Stimulated activated naive CD8-positive, alpha-beta T cell treated with anti-CD3 and anti-CD28 coated beads, Interleukin-15, Interleukin-2, amounts not matched to agents 100 U/mL and 50 U/mL, for 24 hours (primary cell): ENCODE data around the gene MBD3.
"Not testable (repeated sequence)": the region's sequence is repeated elsewhere in the genome, so short reads cannot be mapped to it uniquely, and the experiment has no call there.

Experiments
- ATAC-seq: fragments of 150-1000 bp; cut with Tn5 transposase; one replicate; pipeline ENCODE4 v1.10.0; 2021
- DNase-seq: peaks from one replicate; pipeline ENCODE4 v3.0.0; 2021

The MBD3 gene

GRCh38 chr19:1592755-1593500 lies at the start of gene MBD3:
TSS of gene MBD3 (minus strand) at chr19:1592865. CDS start at chr19:1592631, 234 bp downstream.
- DNase-seq (peak; percentile 93), ATAC-seq (peak; percentile 80)

DNA sequence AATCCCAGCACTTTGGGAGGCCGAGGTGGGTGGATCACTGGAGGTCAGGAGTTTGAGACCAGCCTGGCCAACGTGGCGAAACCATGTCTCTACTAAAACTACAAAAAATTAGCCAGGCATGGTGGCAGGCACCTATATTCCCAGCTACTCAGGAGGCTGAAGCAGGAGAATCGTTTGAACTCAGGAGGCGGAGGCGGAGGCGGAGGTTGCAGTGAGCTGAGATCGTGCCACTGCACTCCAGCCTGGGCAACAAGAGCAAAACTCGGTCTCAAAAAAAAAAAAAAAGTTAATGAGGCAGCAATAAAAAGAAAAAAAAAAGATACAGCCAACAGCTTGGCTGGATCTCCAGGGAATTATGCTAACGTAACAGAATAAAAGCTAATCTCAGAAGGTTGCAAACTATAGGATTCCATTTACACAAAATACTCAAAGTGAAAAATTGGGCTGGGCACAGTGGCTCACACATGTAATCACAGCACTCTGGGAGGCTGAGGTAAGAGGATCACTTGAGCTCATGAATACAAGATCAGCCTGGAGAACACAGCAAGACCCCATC lies 48.3 kb upstream of the MBD3 start:
- ATAC-seq, result not testable (repeated sequence)

GRCh38 chr19:1636325-1637236 lies 43.9 kb upstream of the MBD3 start:
- DNase-seq, result no peak
- no peak for ATAC-seq

More for the DNA sequence above, 48.3 kb upstream of the MBD3 start:
- not testable (repeated sequence) for DNase-seq

GRCh38 chr19:1634938-1635243 lies 42.2 kb upstream of the MBD3 start:
- ATAC-seq, result no peak
- DNase-seq, result no peak

DNA sequence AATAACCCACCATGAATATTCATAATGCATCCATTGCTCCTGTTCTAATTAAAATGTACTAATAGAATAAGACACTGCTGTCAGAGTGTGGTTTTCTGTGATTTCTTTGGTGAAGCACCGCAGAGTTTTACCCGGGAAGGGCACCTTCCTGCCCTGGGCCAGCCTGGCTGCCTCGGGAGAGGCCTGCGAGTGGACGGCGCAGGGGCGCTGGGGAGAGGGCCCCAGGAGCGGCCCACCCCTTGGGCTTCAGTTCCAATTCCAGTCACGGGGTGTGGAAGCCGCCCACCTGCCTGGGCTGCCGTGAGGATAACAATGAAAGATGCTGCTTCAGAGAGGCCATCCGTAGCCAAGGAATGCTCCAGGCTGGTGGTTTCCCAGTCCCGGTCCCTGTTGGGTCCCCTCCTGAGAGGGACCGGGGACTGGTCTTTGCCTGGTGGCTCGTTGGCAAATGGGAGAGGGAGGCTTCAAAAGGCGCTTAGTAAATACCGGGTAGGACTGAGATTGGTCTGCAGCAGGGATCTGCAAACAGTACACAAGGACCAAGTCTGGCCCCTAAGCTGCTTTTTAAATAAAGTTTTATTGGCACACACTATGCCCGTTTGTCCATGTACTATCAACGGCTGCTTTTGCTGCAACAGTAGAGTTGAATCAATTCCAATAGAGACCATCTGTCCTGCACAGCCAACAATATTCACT lies 41.7 kb upstream of the MBD3 start:
- DNase-seq (no peak), ATAC-seq (no peak)

- no peak for ATAC-seq
These were observed 40.7 kb upstream of the MBD3 start for GRCh38 chr19:1633269-1633826.

GRCh38 chr19:1632462-1633268 lies 40.0 kb upstream of the MBD3 start:
- DNase-seq, result no peak
- ATAC-seq, result no peak

More at GRCh38 chr19:1633269-1633826, 40.7 kb upstream of the MBD3 start:
- DNase-seq, result no peak

DNA sequence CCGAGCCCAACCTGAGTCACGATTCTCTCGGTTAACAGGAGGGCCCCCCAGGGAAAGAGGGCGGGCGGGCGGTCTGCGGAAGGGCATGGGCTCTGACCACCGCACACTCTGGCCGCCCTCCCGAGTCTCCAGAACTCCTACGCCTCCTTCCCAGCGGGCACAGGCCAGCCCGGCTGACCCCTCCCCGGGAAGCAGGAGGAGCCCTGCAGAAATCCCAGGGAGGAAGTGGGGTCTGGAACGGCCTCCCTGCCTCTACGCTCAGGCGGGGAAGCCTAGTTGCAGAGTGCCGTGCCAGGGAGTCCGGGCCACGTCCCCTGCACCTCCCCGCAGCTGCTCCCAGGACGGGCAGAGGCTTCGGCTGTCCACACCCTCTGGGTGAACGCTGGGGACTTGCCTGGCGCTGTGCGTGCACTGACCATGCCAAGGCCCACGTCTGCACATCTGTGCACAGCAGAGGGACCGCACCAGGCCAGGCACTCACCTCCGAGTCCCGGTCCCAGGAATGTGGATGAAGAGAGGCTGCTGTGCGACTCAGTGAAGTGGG lies 39.0 kb upstream of the MBD3 start:
- ATAC-seq (no peak), DNase-seq (no peak)

DNA sequence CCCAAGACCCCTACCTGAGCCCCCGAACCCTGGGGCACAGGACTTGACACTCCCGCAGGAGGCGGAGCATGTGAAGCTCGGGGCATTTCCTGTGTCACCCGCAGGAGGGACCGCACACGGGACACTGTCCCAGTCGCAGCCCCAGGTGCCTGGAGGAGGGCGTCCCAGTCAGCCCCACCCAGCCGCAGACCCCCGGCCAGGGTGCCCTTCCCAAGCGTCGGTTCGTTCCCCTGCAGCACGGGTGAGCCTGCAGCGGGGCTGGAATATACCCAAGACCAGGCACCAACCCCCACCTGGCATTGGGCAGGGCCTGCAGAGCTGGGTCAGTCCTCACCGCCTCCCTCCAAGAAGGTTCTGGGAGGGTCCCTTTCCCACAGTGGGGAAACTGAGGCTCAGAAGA lies 38.1 kb upstream of the MBD3 start:
- no peak for DNase-seq

DNA sequence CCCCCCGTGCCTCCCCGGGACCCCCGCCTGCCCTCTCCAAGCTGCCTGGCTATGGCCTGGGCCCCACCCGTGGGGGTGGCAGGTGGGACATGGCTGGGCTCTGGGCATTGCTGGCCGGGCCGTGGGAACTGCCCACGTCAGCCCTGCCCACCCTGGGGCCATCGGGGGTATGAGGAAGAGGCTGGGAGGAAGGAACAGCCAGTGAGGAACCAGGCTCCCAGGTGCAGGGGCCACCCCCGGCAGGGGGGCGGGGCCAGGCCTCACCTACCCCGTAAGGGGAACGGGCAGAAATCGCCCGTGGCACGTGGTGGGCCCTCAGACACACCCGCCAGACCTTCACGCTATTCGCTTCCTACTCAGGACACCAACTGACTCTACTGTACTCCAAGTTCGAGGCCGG lies 37.3 kb upstream of the MBD3 start:
- DNase-seq, result no peak
- no peak for ATAC-seq

More for the DNA sequence above, 38.1 kb upstream of the MBD3 start:
- ATAC-seq, result no peak

DNA sequence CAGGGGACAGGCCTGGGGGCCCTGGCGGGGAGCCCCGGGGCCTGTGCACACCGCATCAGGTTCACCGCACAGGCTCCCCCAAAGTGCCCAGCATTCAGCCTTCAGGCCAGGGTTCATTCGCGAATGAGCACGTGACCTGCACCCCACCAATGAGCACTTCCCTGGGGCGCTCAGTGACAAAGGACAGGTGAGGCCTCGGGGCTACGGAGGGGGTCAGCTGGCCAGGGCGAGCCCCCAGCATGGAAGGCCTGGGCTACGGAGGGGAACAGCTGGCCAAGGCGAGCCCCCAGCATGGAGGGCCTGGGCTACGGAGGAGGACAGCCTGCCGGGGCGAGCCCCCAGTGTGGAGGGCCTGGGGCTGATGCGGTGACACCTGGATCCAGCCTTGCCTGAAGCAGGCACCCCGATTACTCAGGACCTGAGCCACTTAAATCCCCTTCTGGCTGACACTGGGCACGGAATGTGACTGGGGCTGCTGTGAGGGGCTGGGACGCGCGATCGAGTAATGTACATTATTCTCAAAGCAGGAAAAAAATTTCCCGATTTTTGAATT lies 36.7 kb upstream of the MBD3 start:
- ATAC-seq, result no peak
- no peak for DNase-seq

- DNase-seq, result no peak
- no peak for ATAC-seq
These were observed 34.5 kb upstream of the MBD3 start for GRCh38 chr19:1627194-1627593.

- no peak for DNase-seq
- ATAC-seq, result no peak
These were observed 33.8 kb upstream of the MBD3 start for GRCh38 chr19:1626417-1627010.

GRCh38 chr19:1624458-1624857 lies 31.8 kb upstream of the MBD3 start:
- ATAC-seq, result peak; percentile 48
- peak; percentile 68 for DNase-seq

- ATAC-seq (no peak), DNase-seq (no peak)
These were observed 29.9 kb upstream of the MBD3 start for GRCh38 chr19:1622541-1622940.

- no peak for DNase-seq
- ATAC-seq, result no peak
These were observed 29.3 kb upstream of the MBD3 start for GRCh38 chr19:1622007-1622406.

GRCh38 chr19:1621574-1621973 lies 28.9 kb upstream of the MBD3 start:
- DNase-seq (no peak), ATAC-seq (no peak)

- ATAC-seq (no peak), DNase-seq (no peak)
These were observed 28.4 kb upstream of the MBD3 start for GRCh38 chr19:1621021-1621420.

DNA sequence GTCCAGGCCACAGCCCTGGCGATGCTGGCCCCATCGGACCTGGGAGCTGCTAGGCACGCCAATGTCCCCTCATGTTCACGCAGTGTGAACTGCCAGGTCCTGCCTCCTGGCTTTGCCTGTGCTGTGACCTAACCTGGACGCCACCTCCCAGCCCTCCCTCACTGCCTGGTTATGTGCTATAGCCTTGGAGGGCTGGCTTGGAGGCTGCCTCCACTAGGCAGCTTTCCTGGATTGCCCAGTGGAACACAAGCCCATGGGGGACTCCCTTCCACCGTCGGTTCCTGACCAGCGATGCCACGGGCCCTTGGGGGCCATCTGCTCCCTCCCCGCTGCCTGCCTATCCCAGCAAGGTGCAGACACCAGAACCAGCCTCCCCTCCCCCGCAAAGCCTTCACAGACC lies 27.8 kb upstream of the MBD3 start:
- DNase-seq (no peak), ATAC-seq (no peak)

DNA sequence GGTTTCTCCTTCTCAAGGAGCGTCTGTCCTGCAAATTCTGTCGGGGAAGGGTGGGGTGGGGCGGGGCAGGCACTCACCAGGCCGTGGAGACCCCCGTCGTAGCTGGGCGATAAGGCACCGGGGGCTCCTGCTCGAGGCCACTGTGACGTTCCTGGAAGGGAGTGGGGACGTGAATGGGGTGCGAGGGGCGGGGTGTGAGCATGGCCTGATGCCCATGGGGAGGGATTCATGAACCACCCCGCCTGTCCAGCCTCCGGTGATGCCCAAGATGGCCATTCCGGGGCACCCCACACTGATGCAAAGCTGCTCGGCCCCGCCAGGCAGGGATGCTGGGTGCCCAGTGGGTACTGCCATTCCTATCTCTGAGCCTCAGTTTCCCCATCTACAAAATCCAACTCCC lies 27.0 kb upstream of the MBD3 start:
- no peak for ATAC-seq
- DNase-seq, result no peak
